Heart right ventricle (tissue), 16 donors: Measurements from ENCODE around the gene DENND4A. TPM values are rescaled to one million over a fixed set of nuclear protein-coding genes. Genes with fewer than 3 reads are reported as not detected.

Source experiments
- ATAC-seq, 8 donors: fragments of 200-7000 bp; cut with Tn5 transposase; one replicate each; pipeline ENCODE4 v1.9.1; 2020; ENCODE audit warnings: mild to moderate bottlenecking in 8 of 8, moderate library complexity in 8 of 8, moderate number of reproducible peaks in 1 of 8
- DNase-seq, 2 donors: peaks; one replicate each; pipeline ENCODE4 v3.0.0-alpha.2; 2020
- H3K27ac ChIP-seq, 10 donors: fragments of 200-600 bp; sonication (generic) in 2 of 10; one replicate each; pipeline versions ENCODE4 v1.5.0 to v1.8.0; 2020 to 2022; ENCODE audit warnings: mild to moderate bottlenecking in 3 of 10
- H3K27me3 ChIP-seq, 7 donors: fragments of 200-600 bp; one replicate each; pipeline ENCODE4 v1.8.0; 2021 to 2022; ENCODE audit warnings: mild to moderate bottlenecking in 2 of 7
- H3K36me3 ChIP-seq, 9 donors: fragments of 200-600 bp; sonication (generic) in 1 of 9; one replicate each; pipeline versions ENCODE4 v1.5.0 to v1.8.0; 2020 to 2022; ENCODE audit warnings: mild to moderate bottlenecking in 2 of 9
- H3K4me1 ChIP-seq, 9 donors: fragments of 200-600 bp; sonication (generic) in 1 of 9; one replicate each; pipeline versions ENCODE4 v1.5.0 to v1.8.0; 2020 to 2022; ENCODE audit warnings: mild to moderate bottlenecking in 4 of 9
- H3K4me3 ChIP-seq, 10 donors: fragments of 200-600 bp; sonication (generic) in 2 of 10; one replicate each; pipeline versions ENCODE4 v1.5.0 to v1.8.0; 2020 to 2022; ENCODE audit warnings: mild to moderate bottlenecking in 7 of 10, moderate library complexity in 2 of 10
- H3K9me3 ChIP-seq, 11 donors: fragments of 200-600 bp in 10 of 11; sonication (generic) in 2 of 11; one replicate each; pipeline versions ENCODE4 v1.5.0 to v1.8.0; 2013 to 2022; ENCODE audit warnings: mild to moderate bottlenecking in 2 of 11, control low read depth in 1 of 11, moderate library complexity in 1 of 11
- WGBS, 2 donors: extraction: QIAGEN DNeasy Blood & Tissue Kit; methylation state at CpG; one replicate each; pipeline ENCODE4 v1.1.7; 2013; ENCODE audit warnings: inconsistent platforms in 1 of 2; 5-methylcytosine and 5-hydroxymethylcytosine counted together
- intact Hi-C, 10 donors: fragments of 100-400 bp; cut with DNase I; formaldehyde crosslinking; loops; one replicate each; pipeline versions ENCODE4 v1.11.1 to v1.14.2; 2022
- polyA plus RNA-seq, 2 donors: library from polyadenylated mRNA; stranded (reverse); fragments of 200-250 nt; gene quantifications; one replicate each; pipeline ENCODE4 v1.2.3, GENCODE V29; 2013
- total RNA-seq, 10 donors: library from RNA; stranded (reverse); fragmentation: NEBNext Ultra II Directional in 3 of 10; extraction: Animal tissue kit (Norgen Biotek cat#: 25700) in 3 of 10; gene quantifications; one replicate each; pipeline versions ENCODE4 v1.2.1 to v1.2.4, GENCODE V29; 2021 to 2023
- TF ChIP-seq, protein P1 (sequence below), 9 donors: fragments of 200-600 bp; sonication (generic) in 2 of 9; IDR thresholded peaks; one replicate each; pipeline versions ENCODE4 v1.5.0 to v1.8.0; 2021 to 2022; ENCODE audit warnings: antibody characterized with exemption in 9 of 9, mild to moderate bottlenecking in 5 of 9, moderate library complexity in 1 of 9
- donor health status: Arrhythmogenic right ventricular cardiomyopathy.
- donor health status: ischemic (EF 13 %, LVEDD 7.1; RV severe dilation, severe dysfunction).
- donor health status: healthy with polysubstance abuse.
- donor health status: DM: no; HTN: yes; CAD: no.
- donor health status: DM: no; HTN: no; CAD: no.
- donor health status: ischemic (EF 25% LVEDD 6.9; RV normal size, moderate dysfunction).
- donor health status: ischemic (EF 25% LVEDD 5.7; RV mildly dilated, moderate dysfunction).
- donor health status: healthy.
- donor health status: DM: yes; HTN: yes; CAD: no.
- donor health status: Ischemic cardiomyopathy.
- donor health status: ischemic (EF 35%, LVEDD 5.7; RV mildly dilated, moderate dysfunction).
- donor health status: nonischemic (EF 11% LVEDD 7.7; RV severe dilation, severe dysfunction).
- donor health status: DM: yes; HTN: yes; CAD: no.
- donor health status: PGD.
- donor health status: ischemic (EF 29% LVEDD 5.4; RV normal size, mild dysfunction).
- donor health status: nonischemic (EF 23%, LVEDD 6.1; RV moderate dilation, normal function).

Gene DENND4A
- total and polyA plus RNA-seq, 12 donors: 3.2 to 23.8 (median 15.5) TPM

DNA sequence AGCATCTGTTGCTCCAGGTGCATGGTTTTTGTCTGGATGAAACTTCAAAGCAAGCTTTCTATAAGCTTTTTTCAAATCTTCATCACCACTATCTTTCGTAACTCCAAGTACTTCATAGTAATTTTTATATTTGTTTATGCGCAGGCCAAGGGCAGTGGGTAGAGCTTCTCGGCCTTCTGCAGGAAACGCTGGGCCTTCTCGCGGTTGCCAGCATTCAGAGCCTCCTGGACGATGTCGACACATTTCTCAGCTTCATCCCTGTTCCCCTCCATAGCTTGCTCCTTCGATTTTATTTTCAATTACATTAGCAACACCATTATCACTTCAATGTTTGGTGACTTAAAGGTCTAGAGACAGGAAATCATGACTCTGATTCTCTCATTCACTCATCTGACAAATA is 20.2 kb downstream of the DENND4A start:
- Histone ChIP-seq H3K27ac (no peak overlapping the region), H3K27me3 (no peaks in the 10 kb centered on the region), H3K4me3 (no peak overlapping the region), H3K36me3 (no peaks in the 10 kb centered on the region), H3K4me1 (peaks cover 0 to 36% (median 7%) of the 10 kb centered on the region in 9 donors), H3K9me3 (no peaks in the 10 kb centered on the region)
- WGBS, 2 donors: 88 to 90% methylated on average over 9 of the region's 9 CpGs
- DNase-seq (no peak), ATAC-seq (no peak)
- intact Hi-C loops: no loop called here
- TF ChIP-seq, protein P1, sequence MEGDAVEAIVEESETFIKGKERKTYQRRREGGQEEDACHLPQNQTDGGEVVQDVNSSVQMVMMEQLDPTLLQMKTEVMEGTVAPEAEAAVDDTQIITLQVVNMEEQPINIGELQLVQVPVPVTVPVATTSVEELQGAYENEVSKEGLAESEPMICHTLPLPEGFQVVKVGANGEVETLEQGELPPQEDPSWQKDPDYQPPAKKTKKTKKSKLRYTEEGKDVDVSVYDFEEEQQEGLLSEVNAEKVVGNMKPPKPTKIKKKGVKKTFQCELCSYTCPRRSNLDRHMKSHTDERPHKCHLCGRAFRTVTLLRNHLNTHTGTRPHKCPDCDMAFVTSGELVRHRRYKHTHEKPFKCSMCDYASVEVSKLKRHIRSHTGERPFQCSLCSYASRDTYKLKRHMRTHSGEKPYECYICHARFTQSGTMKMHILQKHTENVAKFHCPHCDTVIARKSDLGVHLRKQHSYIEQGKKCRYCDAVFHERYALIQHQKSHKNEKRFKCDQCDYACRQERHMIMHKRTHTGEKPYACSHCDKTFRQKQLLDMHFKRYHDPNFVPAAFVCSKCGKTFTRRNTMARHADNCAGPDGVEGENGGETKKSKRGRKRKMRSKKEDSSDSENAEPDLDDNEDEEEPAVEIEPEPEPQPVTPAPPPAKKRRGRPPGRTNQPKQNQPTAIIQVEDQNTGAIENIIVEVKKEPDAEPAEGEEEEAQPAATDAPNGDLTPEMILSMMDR (IDR thresholded peaks at IDR 0.05): no peak

- H3K27me3 ChIP-seq: no peaks in the 10 kb centered on the region
- no peaks in the 10 kb centered on the region for H3K9me3 ChIP-seq
- no peak overlapping the region for H3K27ac ChIP-seq
- TF ChIP-seq, protein P1 (IDR thresholded peaks at IDR 0.05): no peak
- intact Hi-C loops: loop anchor here in 1 of 10 donors (10.0 kb wide), 1 partner anchor 55 kb away; no protein-coding TSS in a partner anchor
- WGBS, 2 donors: 90 to 97% methylated on average over 3 of the region's 3 CpGs
- no peak for ATAC-seq
- no peaks in the 10 kb centered on the region for H3K36me3 ChIP-seq
- H3K4me1 ChIP-seq: peaks cover 0 to 21% (median 11%) of the 10 kb centered on the region in 9 donors
- no peak overlapping the region for H3K4me3 ChIP-seq
- no peak for DNase-seq
Measured at GRCh38 chr15:65769482-65769881, 22.6 kb downstream of the DENND4A start.

DNA sequence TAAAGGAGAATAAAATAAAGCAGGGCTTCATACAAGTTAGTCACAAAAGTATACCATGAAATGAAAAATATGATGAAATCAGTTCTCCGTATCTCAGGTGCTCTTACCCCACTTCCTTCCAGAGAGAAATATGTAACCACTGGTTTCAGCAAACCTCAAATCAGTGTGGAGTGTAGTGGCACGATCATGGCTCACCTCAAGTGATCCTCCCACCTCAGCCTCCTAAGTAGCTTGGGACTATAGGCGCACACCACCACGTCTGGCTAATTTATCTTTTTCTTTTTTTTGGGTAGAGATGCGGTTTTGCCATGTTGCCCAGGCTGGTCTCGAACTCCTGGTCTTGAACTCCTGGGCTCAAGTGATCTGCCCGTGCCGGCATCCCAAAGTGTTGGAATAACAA is 24.2 kb downstream of the DENND4A start:
- Histone ChIP-seq H3K36me3 (no peaks in the 10 kb centered on the region), H3K27me3 (no peaks in the 10 kb centered on the region), H3K27ac (no peak overlapping the region), H3K9me3 (no peaks in the 10 kb centered on the region), H3K4me3 (no peak overlapping the region), H3K4me1 (peaks cover 0 to 20% (median 8%) of the 10 kb centered on the region in 9 donors)
- DNase-seq (no peak), ATAC-seq (no peak)
- TF ChIP-seq, protein P1 (IDR thresholded peaks at IDR 0.05): no peak
- 96% methylated on average over 8 of the region's 8 CpGs for WGBS, 2 donors
- intact Hi-C loops: loop anchor here in 1 of 10 donors (10.0 kb wide), 1 partner anchor 57 kb away; no protein-coding TSS in a partner anchor

DNA sequence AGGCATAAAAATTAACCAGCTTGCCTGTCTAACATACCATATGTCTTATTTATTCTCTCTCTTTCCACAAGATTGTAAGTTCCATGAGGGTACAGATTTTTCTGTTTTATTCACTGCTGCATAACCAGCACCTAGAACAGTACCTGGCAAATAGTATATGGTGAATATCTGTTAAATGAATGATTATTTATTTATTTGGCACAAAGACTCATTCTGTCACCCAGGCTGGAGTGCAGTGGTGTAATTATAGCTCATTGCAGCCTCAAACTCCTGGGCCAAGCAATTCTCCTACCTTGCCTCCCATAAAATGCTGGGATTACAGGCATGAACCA is 24.9 kb downstream of the DENND4A start:
- no peaks in the 10 kb centered on the region for H3K36me3 ChIP-seq
- DNase-seq (no peak), ATAC-seq (no peak)
- H3K27ac ChIP-seq: no peak overlapping the region
- H3K27me3 ChIP-seq: no peaks in the 10 kb centered on the region
- intact Hi-C loops: loop anchor here in 1 of 10 donors (10.0 kb wide), 1 partner anchor 58 kb away; no protein-coding TSS in a partner anchor
- TF ChIP-seq, protein P1 (IDR thresholded peaks at IDR 0.05): no peak
- H3K9me3 ChIP-seq: no peaks in the 10 kb centered on the region
- H3K4me3 ChIP-seq: no peak overlapping the region
- peaks cover 0 to 20% (median 8%) of the 10 kb centered on the region in 9 donors for H3K4me1 ChIP-seq
